ENCODE data around the gene TSHZ1.
"Not testable (repeated sequence)": the region's sequence is repeated elsewhere in the genome, so short reads cannot be mapped to it uniquely, and the experiment has no call there.

Gene TSHZ1

GRCh38 chr18:75320506-75320905 is 109.9 kb downstream of the TSHZ1 start:
- DNase-seq = no peak

GRCh38 chr18:75321431-75321830 is 110.8 kb downstream of the TSHZ1 start:
- no peak for DNase-seq

GRCh38 chr18:75322206-75322605 is 111.6 kb downstream of the TSHZ1 start:
- DNase-seq = no peak

- DNase-seq = no peak
Observed at GRCh38 chr18:75323821-75324585, 113.4 kb downstream of the TSHZ1 start.

- DNase-seq = no peak
Observed at GRCh38 chr18:75324686-75325257, 114.2 kb downstream of the TSHZ1 start.

- not testable (repeated sequence) for DNase-seq
Observed at GRCh38 chr18:75329753-75330152, 119.2 kb downstream of the TSHZ1 start.

GRCh38 chr18:75330308-75330707 is 119.7 kb downstream of the TSHZ1 start:
- DNase-seq = no peak

- DNase-seq = no peak
Observed at GRCh38 chr18:75334869-75335268, 124.3 kb downstream of the TSHZ1 start.

GRCh38 chr18:75335511-75335910 is 124.9 kb downstream of the TSHZ1 start:
- no peak for DNase-seq

GRCh38 chr18:75336767-75337166 is 126.2 kb downstream of the TSHZ1 start:
- DNase-seq = no peak

GRCh38 chr18:75337348-75337747 is 126.8 kb downstream of the TSHZ1 start:
- DNase-seq = no peak

- DNase-seq = no peak
Observed at GRCh38 chr18:75338631-75339030, 128.0 kb downstream of the TSHZ1 start.
